ENCODE measurements around the gene PTPN9.

Gene PTPN9

DNA sequence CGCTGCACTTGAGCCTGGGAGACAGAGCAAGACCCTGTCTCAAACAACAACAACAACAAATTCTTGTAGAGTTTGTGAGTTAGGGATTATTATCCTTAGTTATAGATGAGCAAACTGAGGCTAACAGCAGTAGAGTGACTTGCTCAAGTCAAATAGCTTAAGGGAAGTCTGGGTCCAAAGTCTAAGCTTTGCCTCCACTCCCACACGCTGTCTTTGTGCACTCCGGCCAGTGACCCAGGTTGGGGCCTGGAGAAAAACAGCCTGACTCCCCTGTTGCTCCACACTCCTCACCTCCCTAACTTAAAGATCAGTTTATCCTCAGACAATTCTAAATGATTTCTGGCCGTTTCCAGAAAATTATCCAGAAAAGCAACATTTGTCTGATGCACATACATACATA, 118.5 kb downstream of the PTPN9 start:
- TF ChIP-seq EGR1 (IDR thresholded peaks at IDR 0.05) = no peak
- TF ChIP-seq, protein P1, sequence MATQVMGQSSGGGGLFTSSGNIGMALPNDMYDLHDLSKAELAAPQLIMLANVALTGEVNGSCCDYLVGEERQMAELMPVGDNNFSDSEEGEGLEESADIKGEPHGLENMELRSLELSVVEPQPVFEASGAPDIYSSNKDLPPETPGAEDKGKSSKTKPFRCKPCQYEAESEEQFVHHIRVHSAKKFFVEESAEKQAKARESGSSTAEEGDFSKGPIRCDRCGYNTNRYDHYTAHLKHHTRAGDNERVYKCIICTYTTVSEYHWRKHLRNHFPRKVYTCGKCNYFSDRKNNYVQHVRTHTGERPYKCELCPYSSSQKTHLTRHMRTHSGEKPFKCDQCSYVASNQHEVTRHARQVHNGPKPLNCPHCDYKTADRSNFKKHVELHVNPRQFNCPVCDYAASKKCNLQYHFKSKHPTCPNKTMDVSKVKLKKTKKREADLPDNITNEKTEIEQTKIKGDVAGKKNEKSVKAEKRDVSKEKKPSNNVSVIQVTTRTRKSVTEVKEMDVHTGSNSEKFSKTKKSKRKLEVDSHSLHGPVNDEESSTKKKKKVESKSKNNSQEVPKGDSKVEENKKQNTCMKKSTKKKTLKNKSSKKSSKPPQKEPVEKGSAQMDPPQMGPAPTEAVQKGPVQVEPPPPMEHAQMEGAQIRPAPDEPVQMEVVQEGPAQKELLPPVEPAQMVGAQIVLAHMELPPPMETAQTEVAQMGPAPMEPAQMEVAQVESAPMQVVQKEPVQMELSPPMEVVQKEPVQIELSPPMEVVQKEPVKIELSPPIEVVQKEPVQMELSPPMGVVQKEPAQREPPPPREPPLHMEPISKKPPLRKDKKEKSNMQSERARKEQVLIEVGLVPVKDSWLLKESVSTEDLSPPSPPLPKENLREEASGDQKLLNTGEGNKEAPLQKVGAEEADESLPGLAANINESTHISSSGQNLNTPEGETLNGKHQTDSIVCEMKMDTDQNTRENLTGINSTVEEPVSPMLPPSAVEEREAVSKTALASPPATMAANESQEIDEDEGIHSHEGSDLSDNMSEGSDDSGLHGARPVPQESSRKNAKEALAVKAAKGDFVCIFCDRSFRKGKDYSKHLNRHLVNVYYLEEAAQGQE (IDR thresholded peaks at IDR 0.05; ENCODE audit: low read depth) = no peak
- TF ChIP-seq, protein P2, sequence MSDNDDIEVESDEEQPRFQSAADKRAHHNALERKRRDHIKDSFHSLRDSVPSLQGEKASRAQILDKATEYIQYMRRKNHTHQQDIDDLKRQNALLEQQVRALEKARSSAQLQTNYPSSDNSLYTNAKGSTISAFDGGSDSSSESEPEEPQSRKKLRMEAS (IDR thresholded peaks at IDR 0.05) = no peak

DNA sequence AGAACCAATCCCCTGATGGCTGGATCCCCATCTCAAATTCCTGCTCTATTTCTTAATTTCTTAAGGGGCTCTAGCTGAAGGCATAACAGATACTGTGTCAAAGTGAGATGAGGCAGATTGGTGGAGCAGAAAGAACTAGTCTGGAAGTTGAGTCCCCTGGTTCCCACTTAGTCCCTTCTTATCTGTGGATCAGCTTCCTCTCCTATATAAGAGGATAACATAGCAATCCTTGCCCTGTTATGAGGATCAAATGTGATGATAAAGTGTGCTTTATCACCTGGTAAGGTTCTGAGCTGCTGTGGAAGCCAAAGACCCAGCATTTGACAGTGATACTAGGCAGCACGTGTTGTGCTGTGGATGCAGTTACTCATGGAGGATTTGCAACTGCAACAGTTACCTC, 119.5 kb downstream of the PTPN9 start:
- TF ChIP-seq EGR1 (IDR thresholded peaks at IDR 0.05) = no peak

DNA sequence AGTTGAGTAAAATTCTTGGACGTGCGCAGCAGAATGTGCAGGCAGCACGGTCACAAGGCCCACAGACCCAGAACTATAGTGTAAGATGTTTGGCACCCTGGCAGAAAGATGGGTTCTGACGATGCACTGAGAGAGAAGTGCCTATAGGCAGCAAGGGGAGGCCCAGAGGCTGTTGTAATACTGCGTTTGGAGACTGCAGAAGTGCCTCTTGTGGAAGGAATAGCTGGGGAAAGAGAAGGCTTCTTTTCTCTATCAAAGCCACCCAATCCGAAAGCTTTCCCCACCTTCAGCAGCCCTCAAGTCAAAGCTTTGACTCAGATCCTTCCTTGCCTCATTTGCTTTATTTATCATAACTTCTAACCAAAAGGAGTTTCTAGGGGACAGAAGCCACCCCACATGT, 122.4 kb downstream of the PTPN9 start:
- no peak for TF ChIP-seq TAF1 (IDR thresholded peaks at IDR 0.05; ENCODE audit: low read depth)
- TF ChIP-seq ZBTB7A (IDR thresholded peaks at IDR 0.05; ENCODE audit: low read depth) = no peak
- TF ChIP-seq, protein P3, sequence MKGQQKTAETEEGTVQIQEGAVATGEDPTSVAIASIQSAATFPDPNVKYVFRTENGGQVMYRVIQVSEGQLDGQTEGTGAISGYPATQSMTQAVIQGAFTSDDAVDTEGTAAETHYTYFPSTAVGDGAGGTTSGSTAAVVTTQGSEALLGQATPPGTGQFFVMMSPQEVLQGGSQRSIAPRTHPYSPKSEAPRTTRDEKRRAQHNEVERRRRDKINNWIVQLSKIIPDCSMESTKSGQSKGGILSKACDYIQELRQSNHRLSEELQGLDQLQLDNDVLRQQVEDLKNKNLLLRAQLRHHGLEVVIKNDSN (IDR thresholded peaks at IDR 0.05) = no peak
- no peak for TF ChIP-seq TCF12 (IDR thresholded peaks at IDR 0.05; ENCODE audit: low read depth)
- TF ChIP-seq NFIC (IDR thresholded peaks at IDR 0.05) = no peak
- no peak for TF ChIP-seq EGR1 (IDR thresholded peaks at IDR 0.05)
- TF ChIP-seq FOXM1 (IDR thresholded peaks at IDR 0.05; ENCODE audit: borderline replicate concordance, low read depth) = no peak
- TF ChIP-seq RAD21 (IDR thresholded peaks at IDR 0.05; ENCODE audit: low read depth) = no peak
- TF ChIP-seq YY1 (IDR thresholded peaks at IDR 0.05; ENCODE audit: low read depth) = no peak
- TF ChIP-seq CEBPB (IDR thresholded peaks at IDR 0.05) = no peak
- TF ChIP-seq, protein P2 (IDR thresholded peaks at IDR 0.05) = no peak
- no peak for TF ChIP-seq EP300 (IDR thresholded peaks at IDR 0.05; ENCODE audit: borderline replicate concordance)

DNA sequence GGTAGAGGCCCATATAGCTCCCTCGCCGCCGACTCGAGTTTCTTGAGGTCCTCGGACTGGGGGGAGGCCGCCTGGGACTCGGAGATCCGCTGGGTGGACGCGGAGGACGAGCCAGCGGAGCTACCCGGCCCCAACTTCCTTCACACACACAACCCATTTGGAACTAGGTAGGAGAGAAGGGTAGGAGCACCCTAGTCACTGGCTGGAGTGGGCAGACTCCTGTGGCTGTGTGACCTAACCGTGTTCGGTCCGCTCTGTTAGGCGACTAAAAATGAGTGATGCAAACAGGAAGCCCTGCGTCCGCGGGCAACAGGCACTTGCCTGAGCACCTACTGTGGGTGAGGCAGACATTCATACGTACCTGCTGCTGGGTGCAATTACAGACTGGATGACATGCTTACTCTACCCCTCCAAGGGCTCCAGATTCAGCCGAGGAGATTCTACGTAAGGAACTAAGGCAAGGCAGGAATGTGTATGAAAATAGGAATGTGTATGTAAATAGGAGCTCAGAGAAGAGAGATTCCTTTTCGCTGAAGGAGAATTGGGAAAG, 123.1 kb downstream of the PTPN9 start:
- TF ChIP-seq TAF1 (IDR thresholded peaks at IDR 0.05; ENCODE audit: low read depth) (no peak), TCF12 (IDR thresholded peaks at IDR 0.05; ENCODE audit: low read depth) (0 out of 2 replicates have a peak, but pooled peaks have one; percentile 30), NFIC (IDR thresholded peaks at IDR 0.05) (no peak), CEBPB (IDR thresholded peaks at IDR 0.05) (no peak), EGR1 (IDR thresholded peaks at IDR 0.05) (peak; percentile 41; the same call in 1 of the 2 replicates), TEAD4 (IDR thresholded peaks at IDR 0.05) (peak; percentile 25; the same call in 1 of the 2 replicates)
- TF ChIP-seq, protein P2 (IDR thresholded peaks at IDR 0.05) = peak; percentile 56
- TF ChIP-seq, protein P1 (IDR thresholded peaks at IDR 0.05; ENCODE audit: low read depth) = no peak

DNA sequence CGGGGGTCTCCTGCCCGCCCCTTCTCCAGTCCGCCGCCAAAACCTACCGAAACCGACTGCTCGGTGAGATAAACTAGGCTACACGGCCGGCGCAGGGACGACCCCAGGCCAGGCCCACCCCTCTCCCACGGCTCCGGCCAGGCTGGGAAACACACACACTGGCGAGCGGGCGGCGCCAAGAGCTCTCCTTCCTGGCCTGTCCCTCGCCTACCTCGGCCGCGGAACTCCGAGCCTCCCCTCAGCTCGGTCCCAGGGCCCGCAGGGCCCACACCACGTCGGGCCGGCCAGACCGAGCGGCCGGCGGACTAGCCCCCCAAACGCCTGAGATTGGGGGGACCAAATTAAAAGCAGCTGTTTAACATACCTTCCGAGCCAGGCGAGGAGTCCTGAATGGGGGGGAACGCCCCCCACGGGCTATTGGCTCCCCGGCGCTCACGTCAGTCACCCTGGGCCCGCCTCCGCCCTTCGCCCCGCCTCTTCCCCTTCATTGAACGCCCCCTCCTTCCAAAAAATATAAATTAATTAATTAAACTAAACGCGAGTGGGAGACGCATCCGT, 123.6 kb downstream of the PTPN9 start:
- TF ChIP-seq CREB1 (IDR thresholded peaks at IDR 0.05; ENCODE audit: low read depth) (peak; percentile 39; the same call in 1 of the 2 replicates), YY1 (IDR thresholded peaks at IDR 0.05; ENCODE audit: low read depth) (no peak), TAF1 (IDR thresholded peaks at IDR 0.05; ENCODE audit: low read depth) (peak; percentile 60; the same call in 1 of the 2 replicates), TEAD4 (IDR thresholded peaks at IDR 0.05) (no peak), RAD21 (IDR thresholded peaks at IDR 0.05; ENCODE audit: low read depth) (no peak), EP300 (IDR thresholded peaks at IDR 0.05; ENCODE audit: borderline replicate concordance) (0 out of 2 replicates have a peak, but pooled peaks have one; percentile 26), FOXM1 (IDR thresholded peaks at IDR 0.05; ENCODE audit: borderline replicate concordance, low read depth) (no peak), CEBPB (IDR thresholded peaks at IDR 0.05) (no peak), ZBTB7A (IDR thresholded peaks at IDR 0.05; ENCODE audit: low read depth) (peak; percentile 60; the same call in 1 of the 2 replicates), NFIC (IDR thresholded peaks at IDR 0.05) (no peak), TCF12 (IDR thresholded peaks at IDR 0.05; ENCODE audit: low read depth) (no peak), EGR1 (IDR thresholded peaks at IDR 0.05) (no peak)
- TF ChIP-seq, protein P1 (IDR thresholded peaks at IDR 0.05; ENCODE audit: low read depth) = no peak
- TF ChIP-seq, protein P3 (IDR thresholded peaks at IDR 0.05) = no peak
- TF ChIP-seq, protein P2 (IDR thresholded peaks at IDR 0.05) = no peak
